ENCODE measurements around the gene STK17A. TPM values are rescaled to one million over a fixed set of nuclear protein-coding genes. Genes with fewer than 3 reads are reported as not detected.

STK17A gene
- polyA plus RNA-seq, 1 of the 3 experiments (the other 2 are of a cell fraction), result 47.8 TPM

GRCh38 chr7:43589728-43590127, 6.8 kb downstream of the STK17A start:
- peaks cover 11 to 27% of the 10 kb centered on the region in 2 experiments; a peak in 3 of 4 replicates for H3K4me1 ChIP-seq (ENCODE audit: control insufficient read depth in 1 of 2, insufficient read depth in 2 of 2, low read depth in 1 of 2, low read length in 1 of 2)
- H3K9me2 ChIP-seq, result no peaks in the 10 kb centered on the region
- no peak overlapping the region for H3K4me3 ChIP-seq (ENCODE audit: low read depth in 2 of 2, low read length in 1 of 2)
- H3K27me3 ChIP-seq (ENCODE audit: insufficient read depth), result no peaks in the 10 kb centered on the region
- POLR2A ChIA-PET, result no interaction called here
- H3F3A ChIP-seq (replicated peaks; ENCODE audit: insufficient read depth), result peaks cover 15% of the 10 kb centered on the region
- peaks cover 100% of the 10 kb centered on the region for H4K20me1 ChIP-seq (ENCODE audit: insufficient read depth)
- H3K27ac ChIP-seq (ENCODE audit: low read depth in 2 of 2, low read length in 1 of 2), result no peak overlapping the region
- H3K79me2 ChIP-seq (ENCODE audit: insufficient read depth), result peaks cover 100% of the 10 kb centered on the region
- no peak overlapping the region for H2AFZ ChIP-seq (ENCODE audit: low read depth)
- no peak overlapping the region for H3K4me2 ChIP-seq
- TF ChIP-seq SIN3A (IDR thresholded peaks at IDR 0.05; ENCODE audit: borderline replicate concordance, low read depth, low read length) (no peak), PBX3 (IDR thresholded peaks at IDR 0.05) (no peak), RFX5 (IDR thresholded peaks at IDR 0.05; ENCODE audit: low read length) (no peak), EP300 (IDR thresholded peaks at IDR 0.05; ENCODE audit: borderline replicate concordance in 1 of 2, low read depth in 1 of 2, low read length in 1 of 2) (no peak), TAF1 (IDR thresholded peaks at IDR 0.05; ENCODE audit: borderline replicate concordance, low read depth, low read length) (no peak), POLR2AphosphoS5 (IDR thresholded peaks at IDR 0.05; ENCODE audit: low read depth, low read length) (no peak), NFIC (IDR thresholded peaks at IDR 0.05; ENCODE audit: borderline replicate concordance) (no peak), RAD21 (IDR thresholded peaks at IDR 0.05; ENCODE audit: low read length) (no peak), MAX (IDR thresholded peaks at IDR 0.05; ENCODE audit: low read depth) (no peak), RXRA (IDR thresholded peaks at IDR 0.05; ENCODE audit: borderline replicate concordance, low read depth) (no peak), FOSL2 (IDR thresholded peaks at IDR 0.05; ENCODE audit: borderline replicate concordance, low read depth) (no peak), FOXJ3 (CRISPR knock-in tag; IDR thresholded peaks at IDR 0.05) (no peak), NRF1 (IDR thresholded peaks at IDR 0.05; ENCODE audit: low read depth, low read length) (no peak), USF1 (IDR thresholded peaks at IDR 0.05; ENCODE audit: borderline replicate concordance, low read depth) (no peak), GABPA (IDR thresholded peaks at IDR 0.05; ENCODE audit: low read depth) (no peak), TCF12 (IDR thresholded peaks at IDR 0.05) (no peak), YY1 (IDR thresholded peaks at IDR 0.05; ENCODE audit: low read depth) (no peak), MXI1 (IDR thresholded peaks at IDR 0.05; ENCODE audit: low read depth, low read length) (no peak)
- no peak for DNase-seq
- H3K36me3 ChIP-seq (replicated peaks in 1 of 2; ENCODE audit: control insufficient read depth in 1 of 2, insufficient read depth in 2 of 2, low read length in 1 of 2), result peaks cover 5 to 32% of the 10 kb centered on the region in 2 experiments
- H3K9ac ChIP-seq, result no peak overlapping the region
- CTCF ChIA-PET, result interaction anchor here (1.1 kb wide), 1 partner anchor 15 kb away, joined by 3 read pairs; no protein-coding TSS in a partner anchor
- 95% methylated on average over 3 of the region's 3 CpGs for WGBS (ENCODE audit: low lambda C conversion rate)
- H3K9me3 ChIP-seq, result no peaks in the 10 kb centered on the region
